ENCODE results near the gene FERMT3. TPM values are rescaled to one million over a fixed set of nuclear protein-coding genes. Genes with fewer than 3 reads are reported as not detected.

The FERMT3 gene
- total RNA-seq, 1 donor from 2014 or later: 0.53 TPM

DNA sequence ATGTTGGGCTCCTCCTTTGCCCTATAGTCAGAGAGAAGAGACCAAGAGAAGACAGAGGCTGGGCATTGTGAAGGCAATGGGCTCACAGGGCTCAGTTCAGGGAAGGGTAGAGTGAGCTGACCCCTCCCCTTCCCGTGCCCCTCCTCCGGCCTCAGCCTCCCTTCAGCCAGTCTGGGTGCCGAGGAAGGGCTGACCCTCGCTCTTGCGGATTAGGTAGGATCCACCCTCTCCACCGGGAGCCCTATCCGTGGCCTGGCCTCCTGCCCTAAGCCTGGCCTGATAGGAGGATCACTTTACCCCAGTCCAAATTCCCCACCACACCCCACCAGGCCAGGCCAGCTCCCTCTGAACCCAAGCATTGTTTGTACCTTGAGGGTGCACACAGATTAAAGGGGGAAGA is 42.1 kb downstream of the FERMT3 start:
- DNase-seq (ENCODE audit: low read depth): no peak
- TF ChIP-seq CTCF (IDR thresholded peaks at IDR 0.05; ENCODE audit: insufficient read depth, low read length, severe bottlenecking): no peak
- Histone ChIP-seq H3K4me3 (ENCODE audit: low read depth, low read length) (no peak overlapping the region), H3K36me3 (ENCODE audit: control insufficient read depth, insufficient read depth, low read length) (peaks cover 7% of the 10 kb centered on the region), H3K27me3 (ENCODE audit: control insufficient read depth, insufficient read depth, low read length) (no peaks in the 10 kb centered on the region)
- FAIRE-seq: no peak

DNA sequence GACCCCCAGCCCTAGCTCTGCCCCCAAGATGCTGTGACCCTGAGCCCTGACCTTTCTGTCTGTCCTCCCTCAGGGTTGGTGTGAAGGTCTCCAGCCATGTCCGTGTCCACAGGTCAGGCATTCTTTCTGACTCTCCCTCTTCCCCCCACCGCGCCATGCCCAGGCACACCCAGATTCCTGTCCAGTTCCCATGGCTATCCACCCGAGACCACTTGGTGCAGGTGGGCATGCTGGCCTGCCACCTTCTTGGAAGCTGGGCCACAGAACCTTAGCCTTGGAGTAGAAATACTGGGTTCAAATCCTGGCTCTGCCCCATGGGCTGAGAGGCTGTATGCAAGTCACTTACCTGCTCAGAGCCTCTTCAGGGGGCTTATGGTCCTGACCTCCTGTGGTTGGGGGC is 42.5 kb downstream of the FERMT3 start:
- no peak for DNase-seq (ENCODE audit: low read depth)
- Histone ChIP-seq H3K36me3 (ENCODE audit: control insufficient read depth, insufficient read depth, low read length) (peaks cover 4% of the 10 kb centered on the region), H3K27me3 (ENCODE audit: control insufficient read depth, insufficient read depth, low read length) (no peaks in the 10 kb centered on the region), H3K4me3 (ENCODE audit: low read depth, low read length) (no peak overlapping the region)
- FAIRE-seq: no peak
- no peak for TF ChIP-seq CTCF (IDR thresholded peaks at IDR 0.05; ENCODE audit: insufficient read depth, low read length, severe bottlenecking)

GRCh38 chr11:64249563-64250414 is 43.3 kb downstream of the FERMT3 start:
- no peak for FAIRE-seq
- no peak for DNase-seq (ENCODE audit: low read depth)
- H3K4me3 ChIP-seq (ENCODE audit: low read depth, low read length): no peak overlapping the region
- peaks cover 9% of the 10 kb centered on the region for H3K36me3 ChIP-seq (ENCODE audit: control insufficient read depth, insufficient read depth, low read length)
- H3K27me3 ChIP-seq (ENCODE audit: control insufficient read depth, insufficient read depth, low read length): no peaks in the 10 kb centered on the region
- TF ChIP-seq CTCF (IDR thresholded peaks at IDR 0.05; ENCODE audit: insufficient read depth, low read length, severe bottlenecking): no peak

DNA sequence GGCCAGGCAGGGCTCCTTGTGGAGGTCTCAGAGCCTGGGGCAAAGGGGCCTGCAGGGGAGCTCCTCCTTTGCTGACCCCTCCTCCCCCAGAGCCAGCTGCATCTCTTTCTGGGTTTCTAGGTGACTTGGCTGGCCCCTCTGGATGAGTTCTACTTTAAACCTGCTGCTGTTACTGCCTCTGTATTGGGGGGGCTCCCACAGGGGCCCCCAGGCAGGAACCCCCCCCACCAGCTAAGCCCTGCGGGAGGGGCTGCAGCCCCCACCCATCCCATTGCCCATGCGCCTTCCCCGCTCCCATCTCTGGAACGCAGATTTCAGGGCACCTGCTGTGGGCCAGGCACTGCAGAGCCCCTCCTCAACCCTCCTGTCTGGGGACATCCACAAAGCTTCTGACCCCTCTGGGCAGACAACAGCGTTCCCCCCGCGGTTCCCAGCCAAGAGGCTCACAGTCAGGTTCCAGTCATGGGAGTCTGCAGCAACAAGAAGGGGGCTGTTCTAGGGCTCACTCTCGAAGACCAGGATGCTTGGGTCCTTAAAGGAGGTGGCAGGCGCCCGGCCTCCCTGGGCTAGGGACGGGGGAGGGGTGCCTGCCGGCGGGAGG is 44.0 kb downstream of the FERMT3 start:
- TF ChIP-seq CTCF (IDR thresholded peaks at IDR 0.05; ENCODE audit: insufficient read depth, low read length, severe bottlenecking): no peak
- Histone ChIP-seq H3K4me3 (ENCODE audit: low read depth, low read length) (peak overlapping the region; percentile 83), H3K36me3 (ENCODE audit: control insufficient read depth, insufficient read depth, low read length) (peaks cover 12% of the 10 kb centered on the region), H3K27me3 (ENCODE audit: control insufficient read depth, insufficient read depth, low read length) (no peaks in the 10 kb centered on the region)
- FAIRE-seq (no peak), DNase-seq (ENCODE audit: low read depth) (no peak)

- TF ChIP-seq CTCF (IDR thresholded peaks at IDR 0.05; ENCODE audit: insufficient read depth, low read length, severe bottlenecking): peak; percentile 63
- FAIRE-seq (no peak), DNase-seq (ENCODE audit: low read depth) (no peak)
- H3K4me3 ChIP-seq (ENCODE audit: low read depth, low read length): peak within 1 kb of the TSS; percentile 83
- H3K36me3 ChIP-seq (ENCODE audit: control insufficient read depth, insufficient read depth, low read length): peaks cover 19% of the 10 kb centered on the region
- H3K27me3 ChIP-seq (ENCODE audit: control insufficient read depth, insufficient read depth, low read length): no peaks in the 10 kb centered on the region
Measured at GRCh38 chr11:64251016-64251752, 44.7 kb downstream of the FERMT3 start, which contains the start of gene PLCB3. TSS of gene PLCB3 (plus strand) at chr11:64251530. CDS start at chr11:64251650, 120 bp downstream.
